A549 (cell line): ENCODE results near the gene ADCY1. TPM values are rescaled to one million over a fixed set of nuclear protein-coding genes. Genes with fewer than 3 reads are reported as not detected.

Experiments
- ATAC-seq, 2 experiments: fragments of 200-7000 bp in 1 of 2; fragments of >200 bp in 1 of 2; cut with Nextera tagmentation in 1 of 2; cut with Tn5 transposase in 1 of 2; 3 replicates each; pipeline versions ENCODE4 v1.8.0 to v1.9.1; 2018 to 2020; ENCODE audit warnings: mild to moderate bottlenecking in 1 of 2, moderate library complexity in 1 of 2
- CTCF ChIA-PET: fragments of 300-600 bp; sonication (Branson Sonifier 250); formaldehyde crosslinking; extraction: SDS; loops from one replicate; lab custom pipeline; 2021; ENCODE audit warnings: antibody characterized with exemption, inconsistent platforms; lab: Yijun Ruan, JAX
- POLR2A ChIA-PET: fragments of 350-600 bp; formaldehyde crosslinking; extraction: SDS; loops from one replicate; lab custom pipeline; 2021; ENCODE audit warnings: antibody characterized with exemption, inconsistent platforms; lab: Yijun Ruan, JAX
- DNase-seq, 2 experiments: peaks; one replicate each; pipeline versions ENCODE4 v3.0.0 to v3.0.0-alpha.2; 2011 to 2016; ENCODE audit warnings: low read depth in 1 of 2, low spot score in 1 of 2
- FAIRE-seq: peaks from 2 replicates; lab custom pipeline; 2011; peaks lifted over from hg19 to GRCh38; lab: Jason Lieb, UNC
- H3K27ac ChIP-seq, 2 experiments: fragments of >200 bp; sonication (Bioruptor Twin); formaldehyde crosslinking; 3 replicates each; pipeline ENCODE4 v1.5.1; 2016 to 2017
- H3K4me1 ChIP-seq: fragments of >200 bp; sonication (Bioruptor Twin); formaldehyde crosslinking; 3 replicates; pipeline ENCODE4 v1.6.1; 2016
- H3K4me2 ChIP-seq: fragments of >200 bp; sonication (Bioruptor Twin); formaldehyde crosslinking; 3 replicates; pipeline ENCODE4 v1.6.1; 2016
- H3K4me3 ChIP-seq: fragments of >200 bp; sonication (Bioruptor Twin); formaldehyde crosslinking; 3 replicates; pipeline ENCODE4 v1.5.1; 2016
- H3K9me3 ChIP-seq: fragments of >200 bp; sonication (Bioruptor Twin); formaldehyde crosslinking; 3 replicates; pipeline ENCODE4 v1.6.1; 2016
- CBX8 ChIP-seq: fragments of 200-600 bp; sonication (generic); IDR thresholded peaks from 2 replicates; pipeline ENCODE4 v1.6.1; 2016
- CEBPB ChIP-seq, 2 experiments: fragments of >200 bp in 1 of 2; sonication (Bioruptor Twin) in 1 of 2; formaldehyde crosslinking in 1 of 2; IDR thresholded peaks; 2 replicates each; pipeline ENCODE4 v1.6.1; 2012 to 2016
- CHD2 ChIP-seq: fragments of 150-350 bp; IDR thresholded peaks from 2 replicates; pipeline ENCODE4 v1.6.1; 2014; ENCODE audit warnings: low read length; ENCODE audit not compliant: partially characterized antibody
- EHMT2 ChIP-seq: fragments of 200-600 bp; sonication (generic); IDR thresholded peaks from 2 replicates; pipeline ENCODE4 v1.6.1; 2016; ENCODE audit warnings: antibody characterized with exemption, low read depth, mild to moderate bottlenecking, moderate library complexity
- FOSB ChIP-seq: fragments of 250-450 bp; sonication (Bioruptor Pico); IDR thresholded peaks from 2 replicates; pipeline ENCODE4 v1.5.0; 2020; ENCODE audit warnings: mild to moderate bottlenecking, moderate library complexity
- FOSL2 ChIP-seq, 2 experiments: fragments of 450-650 bp in 1 of 2; fragments of >200 bp in 1 of 2; sonication (Bioruptor Twin) in 1 of 2; formaldehyde crosslinking; IDR thresholded peaks; 2 replicates each; pipeline versions ENCODE4 v1.5.0 to v1.6.1; 2016 to 2020; ENCODE audit warnings: mild to moderate bottlenecking in 1 of 2, moderate library complexity in 1 of 2
- FOXS1 ChIP-seq: fragments of 250-450 bp; sonication (Bioruptor Pico); IDR thresholded peaks from 2 replicates; pipeline ENCODE4 v1.5.0; 2020; ENCODE audit warnings: mild to moderate bottlenecking, moderate library complexity
- HDAC2 ChIP-seq: fragments of 200-600 bp; sonication (generic); IDR thresholded peaks from 2 replicates; pipeline ENCODE4 v1.6.1; 2016
- HEYL ChIP-seq: fragments of 250-450 bp; sonication (Bioruptor Pico); IDR thresholded peaks from 2 replicates; pipeline ENCODE4 v1.8.0; 2021; ENCODE audit warnings: mild to moderate bottlenecking, moderate library complexity
- HOXB5 ChIP-seq: fragments of 250-450 bp; sonication (Bioruptor Pico); IDR thresholded peaks from 2 replicates; pipeline ENCODE4 v1.5.0; 2020; ENCODE audit warnings: mild to moderate bottlenecking, moderate library complexity
- JUN ChIP-seq, 2 experiments: fragments of >200 bp; sonication (Bioruptor Twin); formaldehyde crosslinking; IDR thresholded peaks; 2 replicates in 1 of 2; 3 replicates in 1 of 2; pipeline ENCODE4 v1.6.1; 2016 to 2017
- JUNB ChIP-seq: fragments of >200 bp; sonication (Bioruptor Twin); formaldehyde crosslinking; IDR thresholded peaks from 2 replicates; pipeline ENCODE4 v1.6.1; 2016
- KDM5A ChIP-seq: fragments of 200-600 bp; sonication (generic); IDR thresholded peaks from 2 replicates; pipeline ENCODE4 v1.6.1; 2016; ENCODE audit warnings: antibody characterized with exemption, mild to moderate bottlenecking
- MAFK ChIP-seq: fragments of 450-650 bp; IDR thresholded peaks from 2 replicates; pipeline ENCODE4 v1.6.1; 2014; ENCODE audit not compliant: partially characterized antibody
- MAZ ChIP-seq: fragments of 150-350 bp; IDR thresholded peaks from 2 replicates; pipeline ENCODE4 v1.6.1; 2014; ENCODE audit warnings: antibody characterized with exemption, low read depth, low read length, borderline replicate concordance
- NFE2L2 ChIP-seq: fragments of 150-350 bp; conservative IDR thresholded peaks from 2 replicates; pipeline ENCODE4 v1.6.1; 2014; ENCODE audit warnings: low read length
- NPAS2 ChIP-seq: fragments of 250-450 bp; sonication (Bioruptor Pico); IDR thresholded peaks from 2 replicates; pipeline ENCODE4 v1.8.0; 2022; ENCODE audit warnings: mild to moderate bottlenecking, moderate library complexity, borderline replicate concordance
- NR3C1 ChIP-seq: fragments of >200 bp; sonication (Bioruptor Twin); formaldehyde crosslinking; IDR thresholded peaks from 3 replicates; pipeline ENCODE4 v1.6.1; 2017
- PHF8 ChIP-seq: fragments of 200-600 bp; sonication (generic); IDR thresholded peaks from 2 replicates; pipeline ENCODE4 v1.6.1; 2016; ENCODE audit warnings: low read depth, mild to moderate bottlenecking, antibody characterized with exemption, moderate library complexity, borderline replicate concordance
- RAD21 ChIP-seq, 2 experiments: fragments of >200 bp in 1 of 2; sonication (Bioruptor Twin) in 1 of 2; formaldehyde crosslinking in 1 of 2; IDR thresholded peaks in 1 of 2; conservative IDR thresholded peaks in 1 of 2; 2 replicates in 1 of 2; 3 replicates in 1 of 2; pipeline ENCODE4 v1.6.1; 2012 to 2018; ENCODE audit warnings: inconsistent platforms in 1 of 2
- RARB ChIP-seq: fragments of 250-450 bp; sonication (Bioruptor Pico); IDR thresholded peaks from 2 replicates; pipeline ENCODE4 v1.8.0; 2021; ENCODE audit warnings: mild to moderate bottlenecking, moderate library complexity
- RCOR1 ChIP-seq: fragments of 150-350 bp; IDR thresholded peaks from 2 replicates; pipeline ENCODE4 v1.6.1; 2014; ENCODE audit warnings: antibody characterized with exemption, low read length, low read depth
- RFX5 ChIP-seq: fragments of 450-650 bp; IDR thresholded peaks from 2 replicates; pipeline ENCODE4 v1.7.1; 2014; ENCODE audit warnings: antibody characterized with exemption, mild to moderate bottlenecking, moderate library complexity
- SREBF2 ChIP-seq: fragments of 450-650 bp; IDR thresholded peaks from 2 replicates; pipeline ENCODE4 v1.6.1; 2014; ENCODE audit warnings: mild to moderate bottlenecking, moderate library complexity
- TFCP2L1 ChIP-seq: fragments of 250-450 bp; sonication (Bioruptor Pico); IDR thresholded peaks from 2 replicates; pipeline ENCODE4 v1.5.0; 2021; ENCODE audit warnings: mild to moderate bottlenecking
- ZC3H11A ChIP-seq: fragments of 450-650 bp; IDR thresholded peaks from 2 replicates; pipeline ENCODE4 v1.6.1; 2014; ENCODE audit warnings: antibody characterized with exemption, mild to moderate bottlenecking
- ZFP36 ChIP-seq: fragments of 450-650 bp; IDR thresholded peaks from 2 replicates; pipeline ENCODE4 v1.6.1; 2014; ENCODE audit warnings: borderline replicate concordance; ENCODE audit not compliant: partially characterized antibody
- ZNF302 ChIP-seq: fragments of 250-450 bp; sonication (Bioruptor Pico); IDR thresholded peaks from 2 replicates; pipeline ENCODE4 v1.9.0; 2021; ENCODE audit warnings: inconsistent platforms, mild to moderate bottlenecking, moderate library complexity
- WGBS: methylation state at CpG from one replicate; pipeline ENCODE4 v1.1.6; 2017; ENCODE audit errors: missing lambda C conversion rate; 5-methylcytosine and 5-hydroxymethylcytosine counted together
- polyA plus RNA-seq, 4 experiments: library from polyadenylated mRNA; depleted of rRNA in 3 of 4; stranded (reverse); fragments of >200 nt; fragmentation: RNase III in 1 of 4; extraction: RNeasy Plus Mini Kit Qiagen cat#74134 plus additional on column Dnase treatment in 1 of 4; gene quantifications; 2 replicates in 3 of 4; 3 replicates in 1 of 4; pipeline ENCODE4 v1.2.3, GENCODE V29; 2011 to 2017
- TF ChIP-seq, protein P1 (sequence below): IDR thresholded peaks from 2 replicates; pipeline ENCODE4 v1.6.1; 2012
- TF ChIP-seq, protein P2 (sequence below): IDR thresholded peaks from 2 replicates; pipeline ENCODE4 v1.6.1; 2012
- TF ChIP-seq, protein P3 (sequence below): fragments of 450-650 bp; IDR thresholded peaks from 2 replicates; pipeline ENCODE4 v1.6.1; 2014; ENCODE audit warnings: antibody characterized with exemption

The ADCY1 gene
- polyA plus RNA-seq, 2 of the 4 experiments (the other 2 are of a cell fraction) = 1.3 to 1.7 TPM

DNA sequence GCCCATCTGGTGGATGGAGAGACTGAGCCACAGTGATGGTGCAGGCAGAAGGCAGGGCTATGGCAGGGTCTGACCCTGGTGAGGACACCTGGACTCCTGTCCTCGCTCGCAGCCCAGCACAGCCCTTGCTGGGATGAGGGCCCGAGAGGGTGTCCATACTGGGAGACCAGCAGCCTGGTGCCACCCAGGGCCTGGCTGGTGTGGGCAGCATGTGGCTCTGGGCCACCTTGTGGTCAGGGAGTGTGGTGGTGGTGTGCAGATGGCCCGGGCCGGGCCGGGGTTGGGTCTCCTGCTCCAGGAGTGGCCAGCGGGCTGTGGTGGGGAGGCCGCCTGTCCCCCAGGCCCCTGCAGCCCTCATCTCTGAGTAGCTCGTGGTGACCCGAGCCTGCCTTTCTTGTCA lies 14.9 kb downstream of the ADCY1 start:
- TF ChIP-seq TFCP2L1 (CRISPR knock-in tag) (no peak), EHMT2 (no peak), MAFK (no peak), KDM5A (no peak), JUNB (no peak), FOSL2 (IDR thresholded peaks at IDR 0.05) (no peak), FOSL2 (CRISPR knock-in tag; IDR thresholded peaks at IDR 0.05) (no peak)
- TF ChIP-seq, protein P1, sequence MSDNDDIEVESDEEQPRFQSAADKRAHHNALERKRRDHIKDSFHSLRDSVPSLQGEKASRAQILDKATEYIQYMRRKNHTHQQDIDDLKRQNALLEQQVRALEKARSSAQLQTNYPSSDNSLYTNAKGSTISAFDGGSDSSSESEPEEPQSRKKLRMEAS = no peak
- TF ChIP-seq, all 56 proteins: peak for 0
- H3K27ac ChIP-seq = no peak overlapping the region
- H3K4me2 ChIP-seq = no peak overlapping the region
- ATAC-seq (peak in 1 of 2 experiments; percentile 71; a peak in 4 of 6 replicates), FAIRE-seq (no peak), DNase-seq (no peak)
- no peaks in the 10 kb centered on the region for H3K4me1 ChIP-seq
- ChIA-PET CTCF (no interaction called here), POLR2A (no interaction called here)
- no peaks in the 10 kb centered on the region for H3K9me3 ChIP-seq
- no peak overlapping the region for H3K4me3 ChIP-seq
- WGBS = 74% methylated on average over 5 of the region's 10 CpGs

DNA sequence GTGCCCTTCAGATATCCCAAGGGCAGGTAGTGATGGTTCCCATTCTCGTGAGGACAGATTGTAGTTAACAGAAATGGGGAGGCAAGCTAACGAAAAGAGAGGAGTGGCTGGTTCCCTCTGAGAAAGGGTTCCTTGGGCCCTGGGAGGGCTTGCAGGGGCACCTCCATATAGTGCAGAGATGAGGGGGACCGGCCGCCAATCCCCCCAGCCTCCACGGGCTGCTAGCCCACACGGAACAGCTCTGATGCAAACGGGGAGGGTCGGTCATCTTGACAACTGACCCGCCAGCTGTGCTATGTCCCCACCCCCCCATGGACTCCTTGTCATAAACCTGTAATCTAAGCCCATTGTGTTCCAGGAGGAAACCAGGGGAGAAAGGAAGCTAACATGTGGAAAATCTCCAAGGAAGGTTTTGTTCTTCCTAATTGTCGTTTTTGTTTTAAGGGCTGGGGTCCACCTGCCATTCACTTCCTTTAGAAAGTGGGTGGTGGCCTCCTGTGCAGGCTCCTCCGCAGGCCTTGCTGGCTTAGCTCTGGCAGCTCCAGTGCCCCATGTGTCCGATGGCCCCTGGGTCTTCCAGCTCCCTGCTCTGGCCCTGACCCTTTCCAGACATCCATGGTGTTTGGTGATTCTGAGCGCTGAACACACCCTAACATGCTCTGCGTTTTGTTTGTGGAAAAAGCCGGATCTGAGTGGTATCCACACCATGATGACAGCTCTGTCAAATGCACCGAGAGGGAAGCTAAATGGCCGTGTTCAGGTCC lies 15.9 kb downstream of the ADCY1 start:
- no peaks in the 10 kb centered on the region for H3K4me1 ChIP-seq
- no peaks in the 10 kb centered on the region for H3K9me3 ChIP-seq
- ChIA-PET POLR2A (no interaction called here), CTCF (interaction anchor here (0.6 to 0.7 kb wide), 2 partner anchors 280 to 419 kb away, joined by 3 read pairs; no protein-coding TSS in a partner anchor)
- DNase-seq = no peak
- 43% methylated on average over 16 of the region's 17 CpGs for WGBS
- H3K27ac ChIP-seq = no peak overlapping the region
- no peak overlapping the region for H3K4me2 ChIP-seq
- no peak for ATAC-seq
- TF ChIP-seq KDM5A (no peak), ZNF302 (no peak), RCOR1 (no peak), FOSB (CRISPR knock-in tag) (no peak), HEYL (CRISPR knock-in tag) (no peak), HDAC2 (no peak), HOXB5 (CRISPR knock-in tag) (no peak), ZC3H11A (no peak), NFE2L2 (no peak), PHF8 (no peak), FOXS1 (CRISPR knock-in tag) (no peak), FOSL2 (IDR thresholded peaks at IDR 0.05) (no peak), FOSL2 (CRISPR knock-in tag; IDR thresholded peaks at IDR 0.05) (no peak), CBX8 (no peak)
- TF ChIP-seq, protein P2, sequence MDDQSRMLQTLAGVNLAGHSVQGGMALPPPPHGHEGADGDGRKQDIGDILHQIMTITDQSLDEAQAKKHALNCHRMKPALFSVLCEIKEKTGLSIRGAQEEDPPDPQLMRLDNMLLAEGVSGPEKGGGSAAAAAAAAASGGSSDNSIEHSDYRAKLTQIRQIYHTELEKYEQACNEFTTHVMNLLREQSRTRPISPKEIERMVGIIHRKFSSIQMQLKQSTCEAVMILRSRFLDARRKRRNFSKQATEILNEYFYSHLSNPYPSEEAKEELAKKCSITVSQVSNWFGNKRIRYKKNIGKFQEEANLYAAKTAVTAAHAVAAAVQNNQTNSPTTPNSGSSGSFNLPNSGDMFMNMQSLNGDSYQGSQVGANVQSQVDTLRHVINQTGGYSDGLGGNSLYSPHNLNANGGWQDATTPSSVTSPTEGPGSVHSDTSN = no peak
- FAIRE-seq = no peak
- H3K4me3 ChIP-seq = no peak overlapping the region

DNA sequence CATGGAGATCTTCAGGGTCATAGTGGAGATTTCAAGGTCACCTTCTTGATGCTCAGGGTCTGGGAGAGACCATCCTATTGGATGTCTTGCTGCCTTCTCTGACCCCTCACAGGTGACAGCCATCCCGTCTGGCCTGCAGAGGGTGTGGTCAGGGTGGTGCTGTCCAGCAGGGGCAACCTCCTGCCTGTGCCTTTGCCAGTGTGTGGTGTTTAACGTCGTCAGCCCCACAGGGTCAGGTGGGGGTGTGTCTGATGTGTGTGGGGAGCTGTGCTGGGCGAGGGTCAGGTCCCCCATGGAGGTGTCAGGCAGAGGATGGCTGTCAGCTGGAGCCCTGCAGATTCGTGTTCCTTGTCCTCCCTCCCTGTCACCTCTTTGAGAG lies 16.5 kb downstream of the ADCY1 start:
- no peak; a peak in 2 of 6 replicates for ATAC-seq
- 6% methylated on average over 5 of the region's 5 CpGs for WGBS
- FAIRE-seq = no peak
- Histone ChIP-seq H3K4me2 (no peak overlapping the region), H3K9me3 (no peaks in the 10 kb centered on the region), H3K4me1 (no peaks in the 10 kb centered on the region), H3K27ac (no peak overlapping the region), H3K4me3 (no peak overlapping the region)
- DNase-seq = no peak
- CTCF ChIA-PET = no interaction called here
- TF ChIP-seq, protein P2 = no peak
- TF ChIP-seq RFX5 (no peak), RAD21 (conservative IDR thresholded peaks at IDR 0.05 in 1 of 2, IDR thresholded peaks at IDR 0.05 in 1 of 2) (no peak), HOXB5 (CRISPR knock-in tag) (no peak), ZFP36 (no peak), HDAC2 (no peak), MAZ (no peak), NR3C1 (no peak), NPAS2 (CRISPR knock-in tag) (no peak), RARB (CRISPR knock-in tag) (no peak), SREBF2 (no peak), CHD2 (no peak), CEBPB (IDR thresholded peaks at IDR 0.05) (no peak), MAFK (no peak), FOSB (CRISPR knock-in tag) (no peak), ZNF302 (no peak), JUN (IDR thresholded peaks at IDR 0.05) (no peak)
- TF ChIP-seq, protein P3, sequence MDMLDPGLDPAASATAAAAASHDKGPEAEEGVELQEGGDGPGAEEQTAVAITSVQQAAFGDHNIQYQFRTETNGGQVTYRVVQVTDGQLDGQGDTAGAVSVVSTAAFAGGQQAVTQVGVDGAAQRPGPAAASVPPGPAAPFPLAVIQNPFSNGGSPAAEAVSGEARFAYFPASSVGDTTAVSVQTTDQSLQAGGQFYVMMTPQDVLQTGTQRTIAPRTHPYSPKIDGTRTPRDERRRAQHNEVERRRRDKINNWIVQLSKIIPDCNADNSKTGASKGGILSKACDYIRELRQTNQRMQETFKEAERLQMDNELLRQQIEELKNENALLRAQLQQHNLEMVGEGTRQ = no peak
- TF ChIP-seq, all 56 proteins: peak for 0
- POLR2A ChIA-PET = no interaction called here
